Ramos (cell line): ENCODE data around the gene NKTR.

Experiments used
- in situ Hi-C: fragments of 300-500 bp; cut with MboI; formaldehyde crosslinking; loops from one replicate; pipeline ENCODE4 v1.14.3; 2022; ENCODE audit warnings: low sequenced_read_pairs; ENCODE audit not compliant: unreplicated experiment

Gene NKTR

GRCh38 chr3:42591811-42592210 is 8.7 kb upstream of the NKTR start:
- in situ Hi-C loops = loop anchor here (25.0 kb wide), 1 partner anchor 1420 kb away; no protein-coding TSS in a partner anchor

DNA sequence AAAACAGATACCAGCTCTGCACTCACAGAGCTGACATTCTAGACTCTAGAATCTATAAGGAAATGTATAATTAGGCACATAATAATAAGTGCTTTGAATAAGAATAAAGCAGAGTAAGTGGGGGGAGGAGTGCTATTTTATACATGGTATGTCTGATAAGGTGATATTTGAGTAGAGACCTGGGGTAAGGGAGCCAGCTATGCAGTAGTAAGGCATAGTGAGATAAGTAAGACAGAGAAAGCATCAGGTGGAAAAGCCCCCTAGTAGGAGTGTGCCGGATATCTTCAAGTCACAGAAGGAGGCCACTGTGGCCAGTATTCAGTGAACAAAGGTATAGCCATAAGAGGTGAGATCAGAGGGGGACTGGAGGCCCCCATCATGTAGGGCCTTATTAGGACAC is 6.9 kb upstream of the NKTR start:
- in situ Hi-C loops = loop anchor here (25.0 kb wide), 1 partner anchor 1419 kb away; no protein-coding TSS in a partner anchor

- in situ Hi-C loops = loop anchor here (25.0 kb wide), 1 partner anchor 1417 kb away; no protein-coding TSS in a partner anchor
These were observed 4.8 kb upstream of the NKTR start for GRCh38 chr3:42595682-42596081.

DNA sequence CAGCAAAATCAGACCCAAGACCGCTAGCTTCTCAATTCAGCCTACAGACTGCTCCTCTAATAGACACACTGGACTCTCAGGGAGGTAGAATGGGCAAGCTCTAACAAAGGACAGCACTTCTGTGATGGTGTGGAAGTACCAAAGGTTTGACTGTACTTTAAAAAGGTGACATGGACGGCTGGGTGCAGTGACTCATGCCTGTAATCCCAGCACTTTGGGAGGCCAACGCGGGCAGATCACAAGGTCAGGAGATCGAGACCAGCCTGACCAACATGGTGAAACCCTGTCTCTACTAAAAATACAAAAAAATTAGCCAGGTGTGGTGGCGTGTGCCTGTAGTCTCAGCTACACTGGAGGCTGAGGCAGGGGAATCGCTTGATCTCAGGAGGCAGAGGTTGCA is 3.4 kb upstream of the NKTR start:
- in situ Hi-C loops = loop anchor here (25.0 kb wide), 1 partner anchor 1415 kb away; no protein-coding TSS in a partner anchor

- in situ Hi-C loops = no loop called here
These were observed 631 bp downstream of the NKTR start for GRCh38 chr3:42600958-42601675.

DNA sequence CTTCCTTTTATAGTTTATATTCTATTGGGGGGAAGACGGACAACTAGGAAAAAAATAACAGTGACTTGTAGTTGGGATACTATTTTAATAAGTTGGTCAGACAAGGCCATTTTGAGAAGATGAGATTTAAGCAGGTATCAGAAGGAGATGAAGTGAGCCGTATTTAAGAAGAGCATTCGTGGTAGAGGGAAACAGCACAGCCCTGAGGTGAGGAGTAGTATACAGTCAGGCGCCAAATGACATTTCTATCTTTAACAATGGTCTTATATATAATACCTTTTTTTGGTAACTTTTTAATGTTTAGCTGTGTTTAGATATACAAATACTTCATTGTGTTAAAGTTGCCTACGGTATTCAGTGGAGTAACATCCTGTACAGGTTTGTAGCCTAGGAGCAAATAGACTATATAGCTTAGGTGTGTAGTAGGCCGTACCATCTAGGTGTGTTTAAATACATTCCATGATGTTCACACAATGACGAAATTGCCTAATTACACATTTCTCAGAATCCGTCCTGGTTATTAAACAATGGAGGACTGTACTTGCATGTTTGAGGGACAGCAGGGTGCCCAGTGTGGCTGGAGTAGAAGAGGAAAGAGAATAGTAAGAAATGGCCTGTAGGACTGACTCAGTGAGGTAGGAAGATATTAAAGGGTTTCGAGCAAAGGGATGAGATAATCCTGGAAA is 1.6 kb downstream of the NKTR start:
- in situ Hi-C loops = no loop called here

- in situ Hi-C loops = no loop called here
These were observed 2.5 kb downstream of the NKTR start for GRCh38 chr3:42602961-42603360.

DNA sequence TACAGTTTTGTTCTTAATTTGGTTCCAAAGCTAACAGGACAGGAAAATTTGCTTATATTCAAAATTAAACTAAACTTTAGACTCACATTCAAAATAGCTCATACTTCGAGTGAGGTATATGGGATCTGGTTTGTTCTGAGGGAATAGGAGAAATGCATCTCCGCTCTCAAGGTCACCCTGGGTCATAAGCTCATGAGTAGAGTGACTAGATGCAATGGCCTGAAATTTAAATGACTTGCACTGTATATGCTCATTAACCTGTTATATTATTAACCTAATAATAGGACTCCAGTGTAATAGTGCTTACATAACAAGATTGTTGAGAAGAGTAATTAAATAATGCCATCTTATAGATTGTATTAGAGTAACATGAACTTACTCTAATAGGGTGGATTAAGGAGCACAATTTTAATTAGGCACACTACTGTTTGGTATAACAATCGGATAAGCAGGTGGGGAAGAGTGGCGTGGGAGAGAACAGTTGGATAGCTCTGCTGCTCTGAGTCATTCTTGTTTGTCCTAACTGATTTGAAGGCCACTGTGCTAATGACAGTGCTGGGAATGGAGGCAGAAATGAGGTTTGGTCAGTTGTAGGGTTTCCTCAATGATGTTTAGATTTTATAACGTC is 5.2 kb downstream of the NKTR start:
- in situ Hi-C loops = no loop called here

DNA sequence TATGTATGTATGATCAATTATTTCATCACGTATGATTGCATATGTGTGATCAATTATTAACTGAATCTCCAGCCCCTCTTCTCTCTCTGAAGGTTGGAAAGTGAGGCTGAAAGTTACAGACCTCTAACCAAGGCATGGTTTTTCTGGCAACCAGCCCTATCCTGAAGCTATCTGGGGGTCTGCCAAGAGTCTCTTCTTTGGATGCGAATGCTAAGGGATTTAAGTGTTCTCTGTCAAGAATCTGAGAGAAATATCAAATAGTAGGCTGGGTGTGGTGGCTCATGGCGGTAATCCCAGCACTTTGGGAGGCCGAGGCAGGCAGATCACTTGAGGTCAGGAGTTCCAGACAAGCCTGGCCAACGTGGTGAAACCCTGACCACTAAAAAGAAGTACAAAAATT is 8.1 kb downstream of the NKTR start:
- in situ Hi-C loops = no loop called here

DNA sequence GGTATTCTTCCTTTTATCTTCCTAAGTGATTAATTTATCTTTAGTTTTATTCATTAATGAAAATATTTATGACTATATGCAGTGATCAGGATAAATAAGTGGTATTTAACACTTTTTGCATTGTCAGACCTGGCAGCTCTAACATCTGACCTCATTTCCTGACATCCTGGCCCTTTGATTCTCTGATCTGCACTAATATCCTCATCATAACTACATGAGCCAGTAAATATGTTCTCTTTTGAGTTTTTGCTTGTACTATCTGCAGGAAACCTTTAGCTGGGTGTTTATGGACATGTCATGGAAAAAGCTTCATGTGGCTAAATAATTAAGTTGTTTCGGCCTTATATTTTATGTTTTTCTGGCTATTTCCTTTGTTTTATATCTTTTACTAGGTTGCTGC is 10.5 kb downstream of the NKTR start:
- in situ Hi-C loops = no loop called here

DNA sequence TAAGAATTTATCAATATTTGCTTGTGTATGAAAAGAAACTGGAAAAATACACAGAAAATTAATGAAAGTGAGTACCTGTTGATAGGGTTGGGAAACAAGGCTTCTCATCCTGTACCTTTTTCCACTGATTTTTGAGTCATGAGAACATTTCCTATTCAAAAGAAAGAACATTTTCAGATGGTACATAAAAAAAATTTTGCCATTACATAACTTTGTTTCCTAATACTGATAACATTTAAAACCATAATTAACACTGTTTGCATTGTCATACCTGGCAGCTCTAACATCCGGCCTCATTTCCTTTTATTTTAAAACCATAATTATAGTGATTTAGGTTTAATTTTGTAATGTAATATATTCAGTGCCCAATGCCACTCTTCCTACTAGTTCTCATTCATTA is 11.7 kb downstream of the NKTR start:
- in situ Hi-C loops = no loop called here

DNA sequence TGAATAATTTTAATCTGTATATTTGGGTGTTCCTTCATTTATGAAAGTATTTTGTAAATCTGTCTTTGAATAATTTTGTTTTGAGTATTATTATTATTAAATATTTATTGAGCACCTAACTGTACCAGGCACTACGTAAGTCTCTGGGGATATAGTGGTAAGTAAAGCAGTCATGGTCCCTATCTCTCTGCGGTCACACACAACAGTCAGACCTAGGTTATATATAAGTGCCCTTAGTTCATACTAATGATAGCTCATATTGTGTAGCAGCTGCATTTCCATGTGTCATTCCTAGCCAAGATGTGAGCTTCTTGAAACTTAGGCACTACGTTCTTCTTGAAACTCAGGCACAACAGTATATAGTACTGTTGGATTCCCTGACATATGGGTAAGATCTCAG is 12.4 kb downstream of the NKTR start:
- in situ Hi-C loops = no loop called here

- in situ Hi-C loops = no loop called here
These were observed 13.0 kb downstream of the NKTR start for GRCh38 chr3:42613462-42613861.

- in situ Hi-C loops = no loop called here
These were observed 31.1 kb downstream of the NKTR start for GRCh38 chr3:42631620-42632019.

- in situ Hi-C loops = no loop called here
These were observed 31.7 kb downstream of the NKTR start for GRCh38 chr3:42632146-42632545.

GRCh38 chr3:42633544-42633943 is 33.1 kb downstream of the NKTR start:
- in situ Hi-C loops = no loop called here

DNA sequence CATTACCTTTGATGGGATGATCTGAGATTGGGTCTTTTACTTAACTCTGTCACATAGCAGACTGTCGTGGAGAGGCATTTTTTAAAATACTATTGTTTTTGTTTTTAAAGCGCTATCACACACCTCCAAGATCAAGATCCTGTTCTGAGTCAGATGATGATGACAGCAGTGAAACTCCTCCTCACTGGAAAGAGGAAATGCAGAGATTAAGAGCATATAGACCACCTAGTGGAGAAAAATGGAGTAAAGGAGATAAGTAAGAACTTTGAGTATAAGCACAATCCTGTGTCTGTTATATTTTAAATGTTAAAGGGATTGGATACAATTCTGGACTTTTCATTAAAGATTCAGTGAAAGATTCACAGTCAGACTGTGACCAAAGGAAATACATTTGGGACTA is 34.6 kb downstream of the NKTR start:
- in situ Hi-C loops = no loop called here

DNA sequence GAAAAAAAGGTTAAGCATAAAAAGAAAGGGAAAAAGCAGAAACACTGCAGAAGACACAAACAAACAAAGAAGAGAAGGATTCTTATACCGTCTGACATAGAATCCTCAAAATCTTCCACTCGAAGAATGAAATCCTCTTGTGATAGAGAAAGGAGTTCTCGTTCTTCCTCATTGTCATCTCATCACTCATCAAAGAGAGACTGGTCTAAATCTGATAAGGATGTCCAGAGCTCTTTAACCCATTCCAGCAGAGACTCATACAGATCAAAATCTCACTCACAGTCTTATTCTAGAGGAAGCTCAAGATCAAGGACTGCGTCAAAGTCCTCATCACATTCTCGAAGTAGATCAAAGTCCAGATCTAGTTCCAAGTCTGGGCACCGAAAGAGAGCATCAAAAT is 36.5 kb downstream of the NKTR start:
- in situ Hi-C loops = no loop called here

GRCh38 chr3:42638339-42638842 is 37.9 kb downstream of the NKTR start:
- in situ Hi-C loops = no loop called here

DNA sequence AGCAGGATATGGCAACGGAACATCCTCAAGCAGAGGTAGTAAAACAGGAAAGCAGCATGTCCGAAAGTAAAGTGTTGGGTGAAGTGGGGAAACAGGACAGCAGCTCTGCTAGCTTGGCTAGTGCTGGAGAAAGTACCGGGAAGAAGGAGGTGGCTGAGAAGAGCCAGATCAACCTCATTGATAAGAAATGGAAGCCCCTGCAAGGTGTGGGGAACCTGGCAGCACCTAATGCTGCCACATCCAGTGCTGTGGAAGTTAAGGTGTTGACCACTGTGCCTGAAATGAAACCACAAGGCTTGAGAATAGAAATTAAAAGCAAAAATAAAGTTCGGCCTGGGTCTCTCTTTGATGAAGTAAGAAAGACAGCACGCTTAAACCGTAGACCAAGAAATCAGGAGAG is 38.7 kb downstream of the NKTR start:
- in situ Hi-C loops = no loop called here

- in situ Hi-C loops = no loop called here
These were observed 39.6 kb downstream of the NKTR start for GRCh38 chr3:42640129-42640528.
